Neural cell (in vitro differentiated cells): Measurements from ENCODE around the gene SPRR1A. TPM values are rescaled to one million over a fixed set of nuclear protein-coding genes. Genes with fewer than 3 reads are reported as not detected.

ENCODE experiments used
- H2AFZ ChIP-seq: fragments of 200-600, 300-800 bp; sonication (generic), shearing (Covaris generic); 2 replicates; pipeline ENCODE4 v1.6.0; 2014; ENCODE audit warnings: low read depth, mild to moderate bottlenecking, antibody characterized with exemption, low read length, moderate library complexity
- H3F3A ChIP-seq: fragments of 200-600 bp; shearing (Covaris generic); 2 replicates; pipeline ENCODE4 v1.6.1; 2016; ENCODE audit warnings: mild to moderate bottlenecking, moderate library complexity, mixed read lengths, antibody characterized with exemption, low read length; ENCODE audit not compliant: insufficient read depth, poor library complexity, severe bottlenecking
- H3K27ac ChIP-seq: fragments of 200-600, 300-800 bp; sonication (generic), shearing (Covaris generic); 2 replicates; pipeline ENCODE4 v1.5.1; 2014; ENCODE audit warnings: mild to moderate bottlenecking, low read length, moderate library complexity
- H3K27me3 ChIP-seq: fragments of 300-800, 200-600 bp; sonication (generic), shearing (Covaris generic); 2 replicates; pipeline ENCODE4 v1.6.0; 2014; ENCODE audit warnings: mild to moderate bottlenecking, low read depth, low read length, moderate library complexity; ENCODE audit not compliant: insufficient read depth
- H3K36me3 ChIP-seq: fragments of 300-800, 200-600 bp; sonication (generic), shearing (Covaris generic); 2 replicates; pipeline ENCODE4 v1.5.1; 2014; ENCODE audit warnings: mild to moderate bottlenecking, antibody characterized with exemption, low read length, moderate library complexity; ENCODE audit not compliant: insufficient read depth
- H3K4me2 ChIP-seq: fragments of 300-800, 200-600 bp; sonication (generic), shearing (Covaris generic); 2 replicates; pipeline ENCODE4 v1.6.0; 2014; ENCODE audit warnings: mild to moderate bottlenecking, low read length
- H3K4me3 ChIP-seq: fragments of 300-800, 200-600 bp; sonication (generic), shearing (Covaris generic); 2 replicates; pipeline ENCODE4 v1.5.1; 2014; ENCODE audit warnings: mild to moderate bottlenecking, low read length, moderate library complexity
- H3K79me2 ChIP-seq: fragments of 200-600 bp; shearing (Covaris generic); replicated peaks from 2 replicates; pipeline ENCODE4 v1.6.0; 2014; ENCODE audit warnings: mild to moderate bottlenecking, low read length, moderate library complexity; ENCODE audit not compliant: insufficient read depth
- H3K9ac ChIP-seq: fragments of 300-800, 200-600 bp; sonication (generic), shearing (Covaris generic); 2 replicates; pipeline ENCODE4 v1.6.1; 2016; ENCODE audit warnings: mild to moderate bottlenecking, low read length, mixed read lengths
- H3K9me2 ChIP-seq: fragments of 200-600 bp; shearing (Covaris generic); 2 replicates; pipeline ENCODE4 v1.6.1; 2016; ENCODE audit warnings: mild to moderate bottlenecking, low read length, mixed read lengths; ENCODE audit not compliant: insufficient read depth
- H3K9me3 ChIP-seq: fragments of 200-600, 300-800 bp; sonication (generic), shearing (Covaris generic); 2 replicates; pipeline ENCODE4 v1.6.1; 2016; ENCODE audit warnings: mild to moderate bottlenecking, mixed run types, low read length, moderate library complexity, mixed read lengths
- H4K20me1 ChIP-seq: fragments of 200-600 bp; shearing (Covaris generic); 2 replicates; pipeline ENCODE4 v1.6.1; 2016; ENCODE audit warnings: mild to moderate bottlenecking, mixed run types; ENCODE audit not compliant: insufficient read depth
- CTCF ChIP-seq: fragments of 450-650 bp; IDR thresholded peaks from 2 replicates; pipeline ENCODE4 v1.5.1; 2014; ENCODE audit warnings: antibody characterized with exemption, mild to moderate bottlenecking, moderate library complexity; ENCODE audit not compliant: poor library complexity, severe bottlenecking
- EP300 ChIP-seq: fragments of 450-650 bp; conservative IDR thresholded peaks from 2 replicates; pipeline ENCODE4 v1.6.1; 2014; ENCODE audit warnings: antibody characterized with exemption, mild to moderate bottlenecking, moderate library complexity; ENCODE audit not compliant: poor library complexity, severe bottlenecking
- EZH2 ChIP-seq: fragments of 200-600, 300-800 bp; shearing (Covaris generic), sonication (generic); IDR thresholded peaks from 2 replicates; pipeline ENCODE4 v1.6.1; 2014; ENCODE audit warnings: antibody characterized with exemption, low read length, borderline replicate concordance, mild to moderate bottlenecking; ENCODE audit not compliant: insufficient read depth, poor library complexity, severe bottlenecking
- MXI1 ChIP-seq: fragments of 450-650 bp; conservative IDR thresholded peaks from 2 replicates; pipeline ENCODE4 v1.6.1; 2014; ENCODE audit warnings: antibody characterized with exemption, mild to moderate bottlenecking; ENCODE audit not compliant: poor library complexity, severe bottlenecking
- POLR2AphosphoS5 ChIP-seq: IDR thresholded peaks from 2 replicates; pipeline ENCODE4 v1.6.1; 2012
- RAD21 ChIP-seq: fragments of 450-650 bp; conservative IDR thresholded peaks from 2 replicates; pipeline ENCODE4 v1.6.1; 2014; ENCODE audit warnings: antibody characterized with exemption, mild to moderate bottlenecking, moderate library complexity
- REST ChIP-seq: IDR thresholded peaks from 2 replicates; pipeline ENCODE4 v1.6.1; 2012; ENCODE audit warnings: borderline replicate concordance
- SMC3 ChIP-seq: fragments of 450-650 bp; conservative IDR thresholded peaks from 2 replicates; pipeline ENCODE4 v1.6.1; 2014; ENCODE audit warnings: antibody characterized with exemption, mild to moderate bottlenecking, moderate library complexity; ENCODE audit not compliant: poor library complexity
- TAF1 ChIP-seq: IDR thresholded peaks from 2 replicates; pipeline ENCODE4 v1.6.1; 2012; ENCODE audit warnings: low read depth
- polyA plus RNA-seq: library from polyadenylated mRNA; depleted of rRNA; stranded (reverse); fragments of >200 nt; gene quantifications from 2 replicates; pipeline ENCODE4 v1.2.3, GENCODE V29; 2014

SPRR1A gene
- polyA plus RNA-seq, 1 donor from 2014 or later, result not detected

GRCh38 chr1:153028766-153029165 is 44.9 kb downstream of the SPRR1A start:
- Histone ChIP-seq H3K9me3 (no peaks in the 10 kb centered on the region), H3K9ac (no peak overlapping the region), H3K4me3 (no peak overlapping the region), H3K27ac (no peak overlapping the region), H3K9me2 (no peaks in the 10 kb centered on the region), H3K36me3 (no peaks in the 10 kb centered on the region), H3K27me3 (no peaks in the 10 kb centered on the region), H2AFZ (no peak overlapping the region), H3K79me2 (no peaks in the 10 kb centered on the region), H4K20me1 (no peaks in the 10 kb centered on the region), H3K4me2 (no peak overlapping the region), H3F3A (no peaks in the 10 kb centered on the region)
- TF ChIP-seq MXI1 (no peak), REST (no peak), POLR2AphosphoS5 (no peak), EZH2 (no peak), RAD21 (no peak), TAF1 (no peak), SMC3 (no peak), CTCF (no peak), EP300 (no peak)

GRCh38 chr1:153030895-153031294 is 47.0 kb downstream of the SPRR1A start, which contains the start of gene SPRR1B:
TSS of gene SPRR1B (plus strand) at chr1:153031203. CDS start at chr1:153032346, 1,143 bp downstream.
- H3K9me3 ChIP-seq, result no peaks in the 10 kb centered on the region
- no peaks in the 10 kb centered on the region for H3K79me2 ChIP-seq
- H4K20me1 ChIP-seq, result no peaks in the 10 kb centered on the region
- H3K4me3 ChIP-seq, result no peak within 1 kb of the TSS
- no peak within 1 kb of the TSS for H3K4me2 ChIP-seq
- no peak within 1 kb of the TSS for H3K9ac ChIP-seq
- H3F3A ChIP-seq, result no peaks in the 10 kb centered on the region
- TF ChIP-seq SMC3, result no peak
- no peak for TF ChIP-seq TAF1
- TF ChIP-seq POLR2AphosphoS5, result no peak
- no peak for TF ChIP-seq RAD21
- TF ChIP-seq EZH2, result no peak
- TF ChIP-seq EP300, result no peak
- TF ChIP-seq MXI1, result no peak
- no peak for TF ChIP-seq REST
- TF ChIP-seq CTCF, result no peak
- H3K27me3 ChIP-seq, result no peaks in the 10 kb centered on the region
- H2AFZ ChIP-seq, result no peak within 1 kb of the TSS
- no peak within 1 kb of the TSS for H3K27ac ChIP-seq
- no peaks in the 10 kb centered on the region for H3K36me3 ChIP-seq
- H3K9me2 ChIP-seq, result no peaks in the 10 kb centered on the region
